ENCODE data around the gene HACD2. TPM values are rescaled to one million over a fixed set of nuclear protein-coding genes. Genes with fewer than 3 reads are reported as not detected.
A peak's percentile ranks its signal among the peaks of the same experiment; 100 is the strongest.

Gene HACD2
- total RNA-seq, 2 donors from 2014 or later = 26.6 to 34.6 TPM

DNA sequence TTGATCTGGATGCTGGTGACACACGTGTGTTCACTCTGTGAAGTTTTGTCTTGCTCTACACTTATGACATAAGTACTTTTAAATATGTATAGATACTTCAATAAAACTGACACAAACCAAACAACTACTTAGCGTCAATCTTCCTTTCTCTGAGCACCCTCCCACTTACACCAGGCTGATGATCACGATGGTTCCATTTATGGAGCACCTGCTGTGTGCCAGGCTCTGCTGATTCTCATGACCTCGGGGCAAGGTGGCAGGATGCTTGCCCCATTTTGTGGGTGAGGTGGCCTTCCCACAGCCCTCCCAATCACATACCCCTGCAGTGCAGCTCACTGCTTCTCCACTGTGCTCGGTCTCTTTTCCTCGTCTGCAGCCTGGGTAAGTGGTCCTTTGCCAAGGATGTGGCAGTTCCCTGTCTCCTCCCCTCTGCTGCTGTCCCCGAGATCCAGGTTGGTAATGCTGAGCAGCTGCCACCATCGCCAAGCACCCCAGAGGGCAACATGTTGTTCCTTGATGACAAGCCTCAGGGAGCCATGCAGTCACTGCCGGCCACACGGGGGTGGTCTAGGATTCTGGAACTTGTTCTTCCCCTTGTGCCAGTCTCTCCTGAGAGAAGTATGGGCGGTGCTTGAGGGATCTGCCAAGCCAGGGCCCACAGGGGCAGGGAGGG, 115.4 kb downstream of the HACD2 start:
- DNase-seq = no peak
- ATAC-seq = peak in 1 of 2 donors; percentile 23
- intact Hi-C loops (cut with DNase I) = no loop called here

DNA sequence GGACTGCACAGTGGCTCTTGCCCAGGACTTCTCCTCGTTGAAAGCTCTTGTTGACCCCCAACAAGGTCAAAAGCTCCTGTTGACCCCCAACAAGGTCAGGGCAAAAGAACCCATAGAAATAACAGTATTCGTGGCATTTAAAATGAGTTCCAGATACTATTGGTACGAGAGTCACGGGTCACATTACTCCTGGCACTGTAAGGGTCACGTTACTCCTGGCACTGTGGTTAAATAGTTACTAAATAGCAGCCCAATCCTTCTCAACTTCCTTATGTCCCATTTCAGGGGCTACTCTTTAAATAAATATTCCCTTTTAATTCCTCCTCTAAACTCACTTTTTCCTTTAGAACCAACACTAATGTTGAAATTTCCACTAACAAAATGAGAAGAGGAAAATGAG, 117.8 kb downstream of the HACD2 start:
- DNase-seq (no peak), ATAC-seq (no peak)
- intact Hi-C loops (cut with DNase I) = no loop called here

DNA sequence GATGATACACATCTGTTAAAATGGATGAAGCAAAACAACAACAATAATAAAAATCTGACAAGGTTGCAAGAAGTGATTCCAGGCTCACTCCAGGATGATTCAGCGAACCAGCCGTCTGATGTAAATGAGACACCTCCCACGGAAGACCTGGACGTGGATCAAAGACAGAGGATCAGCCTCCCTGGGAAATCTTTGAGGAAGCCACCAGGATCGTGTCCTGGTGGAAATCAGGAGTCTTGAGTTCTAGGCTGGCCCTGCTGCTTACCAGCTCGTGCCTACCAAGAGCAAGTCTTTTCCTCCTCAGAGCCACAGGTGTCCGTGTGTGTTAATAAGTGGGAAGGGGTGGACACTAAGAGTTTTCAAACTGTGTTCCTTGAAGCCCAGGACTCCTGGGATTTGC, 120.6 kb downstream of the HACD2 start:
- DNase-seq (no peak), ATAC-seq (no peak)
- intact Hi-C loops (cut with DNase I) = no loop called here

DNA sequence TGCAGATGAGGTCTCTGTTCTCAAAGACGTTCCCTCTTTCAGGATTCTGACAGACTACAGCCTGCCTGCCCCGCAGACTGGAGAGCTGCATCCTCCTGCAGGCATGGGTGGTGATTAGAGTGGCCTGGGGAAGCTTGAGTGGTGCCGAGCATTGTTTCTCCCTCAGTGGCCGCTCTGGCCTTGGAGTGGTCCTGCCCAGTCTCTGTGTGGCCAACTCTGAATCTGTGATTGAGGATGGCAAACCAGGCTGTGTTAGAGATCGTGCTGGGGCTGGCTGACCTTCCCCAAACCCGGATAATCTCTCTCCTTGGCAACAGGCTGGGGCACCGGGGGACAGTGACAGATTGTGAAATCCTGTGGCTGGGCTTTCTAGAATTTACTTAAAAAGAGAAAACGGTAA, 125.0 kb downstream of the HACD2 start:
- intact Hi-C loops (cut with DNase I) = no loop called here
- ATAC-seq = peak; percentile 39 to 78
- DNase-seq = no peak

DNA sequence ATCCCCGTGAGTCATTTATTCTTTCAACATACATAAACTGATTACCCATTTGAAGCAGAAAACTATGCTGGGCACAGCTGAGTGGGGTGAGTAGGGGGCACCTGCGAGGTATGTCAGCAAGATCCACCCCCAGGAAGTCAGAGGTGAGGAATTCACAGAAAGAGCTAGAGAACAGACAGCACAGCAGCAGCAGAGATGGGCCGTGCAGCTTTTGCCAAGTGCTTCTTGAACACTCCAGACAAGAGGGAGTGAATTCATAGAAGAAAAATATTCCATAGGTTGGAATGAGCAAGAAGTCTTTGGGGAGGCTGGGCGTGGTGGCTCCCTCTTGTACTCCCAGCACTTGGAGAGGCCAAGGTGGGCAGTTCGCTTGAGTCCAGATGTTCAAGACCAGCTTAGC, 126.6 kb downstream of the HACD2 start:
- DNase-seq (no peak), ATAC-seq (no peak)
- intact Hi-C loops (cut with DNase I) = no loop called here

DNA sequence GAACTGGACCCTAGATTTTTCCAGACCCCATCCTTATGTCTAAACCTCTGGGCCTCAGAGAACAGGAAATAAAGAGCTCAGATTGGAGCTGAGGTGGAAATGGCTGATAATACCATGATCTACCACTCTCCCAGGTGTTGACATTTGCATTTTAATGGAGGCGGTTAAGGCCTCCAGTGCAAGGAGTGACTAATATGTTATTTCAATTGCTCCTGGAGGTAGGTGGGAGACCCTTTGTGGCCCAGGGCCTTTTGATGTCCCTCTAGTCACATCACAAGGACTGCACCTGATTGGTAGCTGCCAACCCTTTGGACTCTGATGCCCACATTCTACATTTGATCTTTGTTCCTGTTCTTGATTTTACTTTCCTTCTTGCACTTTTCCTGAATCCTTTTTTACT, 127.0 kb downstream of the HACD2 start:
- DNase-seq = no peak
- intact Hi-C loops (cut with DNase I) = no loop called here

DNA sequence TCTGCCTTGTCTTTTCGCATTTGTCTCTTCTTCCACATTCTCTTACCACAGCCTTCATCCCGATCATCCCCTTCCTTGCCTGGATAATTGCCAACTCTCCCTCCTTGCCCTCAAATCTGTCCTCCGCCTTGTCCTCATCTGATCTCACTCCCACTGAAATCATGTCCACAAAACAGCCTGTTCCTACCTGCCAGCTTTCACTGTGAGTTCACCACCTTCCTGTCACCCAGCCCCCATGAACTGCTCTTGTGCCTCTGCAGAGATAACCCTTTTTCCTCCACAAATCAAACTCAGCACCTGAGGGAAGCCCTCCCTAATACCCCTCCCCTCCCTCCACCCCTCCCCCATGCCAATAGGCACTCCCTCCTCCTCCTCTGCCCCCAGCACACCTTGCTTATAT, 131.2 kb downstream of the HACD2 start:
- ATAC-seq (no peak), DNase-seq (no peak)
- intact Hi-C loops (cut with DNase I) = no loop called here

More for the DNA sequence above, 127.0 kb downstream of the HACD2 start:
- no peak for ATAC-seq

DNA sequence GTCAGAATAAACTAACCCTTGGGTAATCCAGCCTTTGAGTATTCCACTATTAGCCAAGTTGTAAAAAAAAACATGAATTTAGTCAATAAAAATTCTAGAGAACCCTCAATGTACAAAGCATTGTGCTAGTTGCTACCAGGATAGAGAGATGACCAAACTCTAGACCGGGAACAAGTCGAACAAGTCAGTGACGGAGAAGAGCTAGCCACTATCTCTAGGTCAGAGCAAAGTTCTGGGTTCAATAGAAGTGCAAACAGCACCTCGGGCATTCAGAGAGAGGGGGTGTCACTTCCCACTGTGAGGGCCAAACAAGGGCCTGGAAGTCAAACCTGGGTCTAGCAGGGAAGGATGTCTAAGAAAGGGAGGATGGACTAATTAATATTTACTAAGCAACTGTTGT, 133.7 kb downstream of the HACD2 start:
- DNase-seq (no peak), ATAC-seq (no peak)
- intact Hi-C loops (cut with DNase I) = no loop called here

DNA sequence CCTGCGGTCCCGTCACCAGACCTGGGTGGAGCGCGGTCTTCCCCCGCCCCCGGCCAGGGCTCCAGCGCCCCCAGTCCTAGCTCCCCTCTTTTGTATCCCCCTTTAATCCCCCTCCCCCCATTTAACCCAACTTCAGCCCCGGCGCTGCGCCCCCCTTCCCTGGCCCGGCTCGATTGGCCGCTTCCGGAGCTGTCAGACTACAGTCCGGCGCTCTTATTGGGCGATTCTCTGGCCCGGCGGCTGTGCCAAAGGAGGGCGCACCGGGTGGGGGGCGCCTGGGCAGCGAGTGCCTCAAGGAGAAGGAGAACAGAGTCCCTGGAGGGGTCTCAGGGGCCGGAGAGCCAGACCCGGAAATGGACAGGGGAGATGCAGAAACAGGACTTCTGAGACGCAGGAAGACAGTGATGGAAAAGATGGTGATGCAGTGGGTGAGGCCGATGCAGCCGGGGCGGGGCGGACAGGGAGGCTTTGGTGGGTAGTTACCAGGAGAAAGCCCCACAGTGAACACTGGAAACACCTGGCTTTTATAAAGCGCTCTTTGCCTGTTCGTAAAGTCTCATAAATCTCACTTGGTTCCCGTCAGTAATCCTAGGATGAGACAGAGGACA, 134.8 kb downstream of the HACD2 start:
- ATAC-seq = peak; percentile 24 to 43
- intact Hi-C loops (cut with DNase I) = loop anchor here (5.0 to 10.0 kb wide), 4 partner anchors 37 to 125 kb away; no protein-coding TSS in a partner anchor
- DNase-seq = peak; percentile 42

DNA sequence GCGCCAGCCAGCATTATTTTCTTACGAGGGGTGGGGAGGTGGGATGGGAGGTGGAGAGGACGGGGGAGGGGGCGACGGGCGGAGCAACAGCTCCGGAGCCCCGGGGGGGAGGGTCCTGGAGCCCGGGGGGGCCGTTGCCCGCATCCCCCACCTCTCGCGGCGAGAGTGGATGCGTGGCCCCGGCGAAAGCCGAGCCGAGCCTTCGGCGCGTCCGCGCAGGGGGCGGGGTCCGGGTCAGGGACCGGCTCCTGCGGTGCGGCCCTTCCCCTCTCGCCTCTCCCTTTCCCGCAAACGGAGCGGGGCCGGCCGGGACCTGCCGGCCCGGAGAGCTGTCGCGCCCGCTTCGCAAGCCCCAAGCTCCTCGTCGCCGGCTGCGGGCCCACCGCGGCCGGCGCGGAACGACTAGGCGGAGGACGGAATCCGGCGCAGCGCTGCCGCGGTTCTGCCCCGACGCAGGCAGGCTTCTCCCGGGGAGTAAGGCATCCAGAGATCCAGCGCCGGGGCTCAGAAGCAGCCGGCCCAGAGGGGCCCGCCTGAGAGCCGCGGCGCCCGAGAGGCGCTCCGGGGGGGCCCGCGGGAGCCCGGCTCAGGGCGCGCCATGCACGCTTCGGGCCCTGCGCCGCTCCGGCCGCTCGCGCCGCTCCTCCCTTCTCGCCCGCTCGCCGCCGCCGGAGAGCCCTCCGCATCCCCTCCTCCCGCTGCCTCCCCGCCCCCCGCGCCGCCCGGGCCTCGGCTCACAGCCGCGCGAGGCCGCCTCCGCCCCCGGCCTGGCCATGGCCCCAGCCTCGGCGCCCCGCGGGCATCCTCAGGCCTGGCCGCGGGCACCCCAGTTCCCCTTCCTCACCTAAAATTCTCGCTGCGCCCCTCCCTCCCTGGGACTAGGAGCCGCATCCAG, 135.5 kb downstream of the HACD2 start:
- peak; percentile 68 to 73 for ATAC-seq
- DNase-seq = peak; percentile 48
- intact Hi-C loops (cut with DNase I) = loop anchor here (5.0 to 10.0 kb wide), 4 partner anchors 38 to 125 kb away; no protein-coding TSS in a partner anchor

DNA sequence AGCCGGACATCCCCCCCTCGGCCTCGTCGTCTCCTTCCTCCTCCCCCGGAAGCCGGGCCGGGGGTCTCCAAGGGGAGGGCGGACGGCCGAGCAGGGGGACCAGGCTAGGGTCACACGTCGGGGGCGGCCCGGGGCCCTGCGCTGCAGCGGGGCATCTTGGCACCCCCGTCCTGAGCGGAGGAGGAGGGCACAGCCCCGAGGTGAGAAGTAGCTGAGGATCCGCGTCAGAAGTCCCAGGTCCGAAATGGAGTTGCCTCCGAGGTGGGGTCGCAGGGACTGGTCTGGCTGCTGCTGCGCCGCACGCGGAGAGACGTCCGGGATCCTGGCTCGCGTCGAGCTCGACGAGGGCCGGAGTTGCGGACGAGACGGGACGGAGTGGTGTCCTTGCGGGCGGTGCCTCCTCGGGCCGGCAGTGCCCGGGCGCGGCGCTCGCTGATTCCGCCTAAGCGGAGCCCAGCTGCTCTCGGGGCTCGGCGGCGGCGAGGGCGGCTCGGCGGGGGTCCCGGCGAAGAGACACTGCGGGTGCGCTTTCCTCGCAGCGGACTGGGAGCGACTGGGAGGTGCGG, 136.2 kb downstream of the HACD2 start, which contains the start of gene ADCY5:
ADCY5 (minus strand) TSS at position 555 of the 566 bp plus-strand sequence; CDS start at position 10, 545 bp downstream.
- ATAC-seq (peak; percentile 24 to 30), DNase-seq (no peak)
- intact Hi-C loops (cut with DNase I) = loop anchor here (5.0 to 10.0 kb wide), 4 partner anchors 39 to 124 kb away; no protein-coding TSS in a partner anchor

DNA sequence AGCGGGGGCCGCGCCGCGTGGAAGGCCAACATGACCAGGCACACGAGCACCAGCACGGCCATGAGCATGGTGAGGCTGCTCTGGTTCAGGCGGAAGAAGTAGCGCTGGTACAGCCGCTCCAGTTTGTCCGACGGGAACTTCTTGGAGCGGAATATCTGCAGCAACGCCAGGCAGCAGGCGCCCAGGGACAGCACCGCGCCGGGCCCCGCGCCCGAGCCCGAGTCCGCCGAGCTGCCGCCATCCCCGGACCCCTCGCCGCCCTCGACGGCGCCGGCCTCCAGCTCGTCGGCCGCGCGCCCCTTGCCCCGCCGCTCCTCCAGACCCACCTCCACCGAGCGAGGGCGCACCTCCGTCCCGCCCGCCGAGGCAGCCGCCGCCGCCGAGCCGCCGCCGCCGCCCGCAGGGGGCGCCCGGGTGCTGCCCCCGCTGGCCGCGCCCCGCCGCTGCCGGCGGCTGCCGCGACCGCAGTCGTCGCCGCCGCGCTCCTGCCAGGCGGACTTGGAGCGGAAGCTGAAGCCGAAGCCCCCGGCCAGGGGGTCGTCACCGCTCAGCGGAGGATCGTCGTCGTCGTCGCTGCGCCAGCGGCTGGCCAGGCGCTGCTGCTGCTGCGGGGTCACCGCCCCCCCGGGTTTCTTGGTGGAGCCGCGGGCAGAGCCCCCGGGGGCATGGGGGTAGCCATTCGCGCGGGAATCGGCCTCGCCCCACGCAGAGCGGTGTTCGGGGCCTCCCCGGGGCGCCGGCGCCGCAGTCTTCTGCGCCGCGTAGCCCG, 136.9 kb downstream of the HACD2 start:
- intact Hi-C loops (cut with DNase I) = loop anchor here (5.0 to 10.0 kb wide), 4 partner anchors 39 to 123 kb away; no protein-coding TSS in a partner anchor
- ATAC-seq = peak in 1 of 2 donors; percentile 9

DNA sequence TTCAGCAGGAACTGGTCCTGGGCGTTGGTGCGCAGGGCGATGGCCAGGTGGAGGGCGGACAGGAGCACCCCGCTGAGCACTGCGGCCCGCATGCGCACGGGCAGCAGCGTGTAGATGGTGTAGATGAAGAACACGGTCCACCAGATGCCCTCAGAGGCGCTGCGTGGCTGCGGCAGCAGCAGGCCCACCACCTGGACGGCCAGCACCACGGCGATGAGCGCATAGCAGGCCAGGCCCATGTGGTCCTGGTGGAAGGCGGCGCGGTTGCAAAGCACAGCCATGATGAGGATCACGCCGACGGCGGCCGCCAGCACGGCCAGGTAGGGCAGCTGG, 137.5 kb downstream of the HACD2 start:
- intact Hi-C loops (cut with DNase I) = loop anchor here (5.0 to 10.0 kb wide), 4 partner anchors 40 to 123 kb away; no protein-coding TSS in a partner anchor
- DNase-seq (no peak), ATAC-seq (peak in 1 of 2 donors; percentile 6)

More for the DNA sequence above, 136.9 kb downstream of the HACD2 start:
- DNase-seq = no peak

DNA sequence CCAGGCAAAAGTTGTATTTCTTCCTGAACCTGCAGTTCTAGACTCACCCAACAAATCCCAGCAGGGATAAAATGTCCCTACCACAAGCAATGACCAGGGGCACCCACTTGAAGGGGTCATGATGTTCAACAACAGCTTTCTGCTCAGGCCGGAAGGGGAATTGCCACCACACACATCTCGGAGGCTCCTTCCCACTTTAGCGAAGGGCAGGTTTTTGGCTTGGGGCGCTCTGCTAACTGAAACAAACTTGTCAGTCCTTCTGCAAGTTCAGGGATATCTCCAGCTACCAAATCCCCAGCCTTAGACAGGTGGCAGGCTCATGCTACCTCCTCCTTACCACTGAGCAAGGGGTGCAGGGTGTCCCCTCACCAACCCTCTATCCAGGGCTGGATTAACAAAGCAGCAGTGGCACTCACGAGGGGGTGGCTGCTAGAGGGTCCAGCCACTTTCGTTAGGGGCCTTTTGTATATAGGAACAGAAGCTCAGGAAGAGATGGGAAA, 138.2 kb downstream of the HACD2 start:
- ATAC-seq (no peak), DNase-seq (no peak)
- intact Hi-C loops (cut with DNase I) = loop anchor here (5.0 to 10.0 kb wide), 4 partner anchors 41 to 122 kb away; no protein-coding TSS in a partner anchor

DNA sequence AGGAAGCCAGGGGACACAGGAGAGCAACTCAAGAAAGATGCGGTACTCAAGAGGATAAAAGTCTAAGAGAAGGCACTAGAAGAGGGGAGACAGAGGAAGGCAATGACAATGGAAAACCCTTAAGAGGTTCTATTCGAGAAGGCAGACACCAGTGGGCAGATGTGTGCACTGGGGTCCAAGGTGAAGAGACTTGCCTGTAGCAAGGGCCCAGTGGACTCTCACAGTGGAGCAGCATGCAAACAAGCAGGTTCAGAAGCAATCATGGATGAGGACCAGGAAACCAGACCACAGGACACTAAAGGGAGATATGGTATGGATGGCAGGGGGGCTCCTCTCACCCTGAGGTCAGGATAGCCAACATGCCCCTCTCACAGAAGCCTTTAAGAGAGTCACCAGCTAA, 138.6 kb downstream of the HACD2 start:
- DNase-seq (no peak), ATAC-seq (no peak)
- intact Hi-C loops (cut with DNase I) = loop anchor here (5.0 to 10.0 kb wide), 4 partner anchors 41 to 121 kb away; no protein-coding TSS in a partner anchor

DNA sequence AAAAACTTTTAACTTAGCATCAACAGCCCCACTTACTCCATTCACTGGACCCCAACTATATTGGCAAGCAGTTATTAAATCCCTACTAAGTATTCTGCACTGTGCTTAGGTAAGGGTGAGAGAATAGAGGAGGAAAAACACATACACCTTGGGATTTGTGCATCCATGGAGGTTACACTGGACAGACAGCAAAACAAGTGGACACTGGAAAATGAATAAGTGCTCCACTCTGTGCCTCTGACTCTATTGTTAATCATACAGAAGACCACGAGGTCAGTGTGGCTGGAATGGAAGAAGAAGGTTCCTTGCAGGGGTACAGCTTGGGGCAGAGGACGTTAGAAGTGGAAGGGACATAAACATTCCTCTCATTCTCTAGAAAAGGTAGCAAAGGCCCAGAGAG, 139.2 kb downstream of the HACD2 start:
- DNase-seq = no peak
- intact Hi-C loops (cut with DNase I) = loop anchor here (5.0 to 10.0 kb wide), 4 partner anchors 42 to 121 kb away; no protein-coding TSS in a partner anchor
- no peak for ATAC-seq

DNA sequence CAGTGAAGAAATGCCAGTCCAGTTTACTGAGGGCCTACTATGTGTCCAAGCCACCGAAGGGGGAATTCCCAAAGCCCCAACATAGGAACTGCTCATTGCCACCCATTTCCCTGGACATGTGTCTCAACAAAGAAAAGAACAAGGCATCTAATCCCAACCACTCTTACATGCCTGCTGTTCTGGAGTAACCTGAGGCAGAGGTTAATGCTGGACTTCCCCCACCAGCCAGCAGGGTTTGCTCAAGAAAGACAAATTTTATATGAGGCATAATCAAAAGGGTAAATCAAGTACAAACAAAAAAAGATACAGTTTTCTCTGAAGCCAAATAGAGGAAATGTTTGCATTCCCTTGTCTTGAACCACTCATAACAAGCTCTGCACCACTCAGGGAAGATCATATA, 140.1 kb downstream of the HACD2 start:
- DNase-seq = no peak
- intact Hi-C loops (cut with DNase I) = loop anchor here (5.0 to 10.0 kb wide), 4 partner anchors 43 to 120 kb away; no protein-coding TSS in a partner anchor
- no peak for ATAC-seq

DNA sequence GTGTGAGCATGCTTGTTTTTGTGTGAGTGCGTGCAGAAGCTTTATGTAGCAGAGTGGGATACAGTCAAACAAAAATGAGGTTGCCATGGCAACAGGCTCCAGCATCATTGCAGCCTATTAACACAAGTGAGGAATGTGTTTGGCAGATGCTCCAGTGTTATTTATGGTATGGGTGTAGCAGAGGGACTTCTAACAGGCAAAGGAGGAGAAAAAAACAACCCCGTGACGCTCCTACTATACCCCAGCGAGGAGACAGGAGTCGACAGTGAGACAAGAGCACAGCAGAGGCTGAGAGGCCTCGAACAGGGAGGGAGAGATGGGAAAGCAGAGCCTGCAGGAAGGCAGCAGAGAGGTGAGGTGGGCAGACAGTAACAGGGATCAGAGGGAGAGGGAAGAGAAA, 140.8 kb downstream of the HACD2 start:
- ATAC-seq (peak; percentile 16 to 17), DNase-seq (no peak)
- intact Hi-C loops (cut with DNase I) = loop anchor here in 1 of 2 donors (10.0 kb wide), 1 partner anchor 119 kb away; no protein-coding TSS in a partner anchor
